Tongue (tissue), 2 donors: ENCODE measurements around the gene THUMPD1. TPM values are rescaled to one million over a fixed set of nuclear protein-coding genes. Genes with fewer than 3 reads are reported as not detected.
"Not testable (repeated sequence)": the region's sequence is repeated elsewhere in the genome, so short reads cannot be mapped to it uniquely, and the experiment has no call there.

ENCODE experiments used
- DNase-seq: peaks from one replicate; pipeline ENCODE4 v3.0.0-alpha.2; 2015
- total RNA-seq: library from RNA; depleted of rRNA; stranded (reverse); fragments of >200 nt; gene quantifications from one replicate; pipeline ENCODE4 v1.2.3, GENCODE V29; 2014

The THUMPD1 gene
- total RNA-seq, 1 donor from 2014 or later, result 80.7 TPM

DNA sequence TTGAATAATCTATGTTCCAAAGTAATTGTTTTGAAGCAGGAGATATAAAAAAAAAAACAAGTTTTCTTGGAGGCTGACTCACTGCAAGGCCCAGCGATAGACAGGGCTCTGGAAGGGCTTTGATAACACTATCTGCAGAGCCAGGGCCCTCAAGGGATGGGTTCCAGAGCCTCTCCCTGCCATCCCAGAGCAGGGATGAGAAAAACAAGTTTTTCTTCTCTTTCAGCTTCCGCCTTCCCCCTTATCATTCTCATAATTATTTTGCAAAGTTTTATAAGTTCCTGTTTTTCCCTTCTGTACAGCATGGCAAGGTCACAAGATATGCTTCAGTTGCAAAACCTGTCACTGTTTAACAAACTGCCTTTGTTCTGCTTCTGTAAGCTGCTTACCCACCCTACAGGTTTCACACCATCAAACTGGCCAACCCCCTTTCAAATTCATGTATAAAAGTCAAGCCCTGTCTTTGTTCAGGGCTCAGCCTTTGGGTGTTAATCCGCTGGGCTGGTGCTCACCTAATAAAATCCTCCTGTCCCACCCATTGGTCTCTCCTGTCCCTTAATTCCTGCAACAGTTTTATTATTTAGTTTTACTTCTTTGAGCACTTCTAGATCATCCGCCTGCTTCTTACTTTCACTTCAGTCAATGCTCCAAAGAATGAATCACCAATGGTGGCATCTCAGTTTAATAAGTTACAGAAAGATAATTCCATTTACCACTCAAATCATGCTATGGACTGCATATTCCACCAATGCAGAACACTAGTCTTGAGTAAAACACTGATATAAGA, 5.6 kb upstream of the THUMPD1 start:
- no peak for DNase-seq

DNA sequence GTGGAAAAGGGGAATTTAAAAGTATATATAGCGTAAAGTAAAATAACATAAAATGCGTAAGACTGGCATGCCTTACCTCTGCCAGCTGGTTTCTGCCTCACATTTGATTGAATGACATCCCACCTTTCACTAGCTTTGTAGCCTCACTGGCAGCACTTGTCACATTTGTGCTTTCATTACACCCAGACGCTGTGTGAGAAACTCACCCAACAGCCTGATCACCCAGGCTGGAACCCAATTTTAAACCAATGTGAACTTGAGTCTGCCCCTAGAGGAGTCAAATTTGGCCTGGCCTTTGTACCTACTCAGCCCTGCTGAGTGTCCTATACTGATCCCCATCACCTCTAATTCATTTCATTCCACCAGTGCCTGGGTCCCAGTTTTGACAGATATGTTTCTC, 4.8 kb upstream of the THUMPD1 start:
- DNase-seq, result no peak

DNA sequence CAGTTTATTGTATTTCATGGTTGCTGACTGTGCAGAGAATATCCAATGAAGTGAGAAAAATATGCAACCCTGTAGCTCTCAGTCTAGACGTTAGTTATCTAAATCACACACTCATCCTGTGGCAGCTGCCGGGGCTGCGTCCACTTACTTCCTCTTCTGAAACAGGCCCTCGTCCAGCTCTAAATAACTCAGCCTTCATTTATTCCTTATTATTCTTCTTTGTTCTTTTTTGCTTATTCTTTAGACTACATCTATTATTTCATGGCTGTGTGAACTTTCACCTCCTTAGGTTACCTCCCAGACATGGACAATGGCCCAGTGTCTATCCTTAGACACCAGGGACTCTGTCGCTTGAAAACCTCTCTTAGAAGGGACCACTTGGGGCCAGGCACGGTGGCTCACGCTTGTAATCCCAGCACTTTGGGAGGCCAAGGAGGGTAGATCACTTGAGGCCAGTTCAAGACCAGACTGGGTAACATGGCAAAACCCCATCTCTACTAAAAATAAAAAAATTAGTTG, 3.4 kb upstream of the THUMPD1 start:
- DNase-seq, result no peak

DNA sequence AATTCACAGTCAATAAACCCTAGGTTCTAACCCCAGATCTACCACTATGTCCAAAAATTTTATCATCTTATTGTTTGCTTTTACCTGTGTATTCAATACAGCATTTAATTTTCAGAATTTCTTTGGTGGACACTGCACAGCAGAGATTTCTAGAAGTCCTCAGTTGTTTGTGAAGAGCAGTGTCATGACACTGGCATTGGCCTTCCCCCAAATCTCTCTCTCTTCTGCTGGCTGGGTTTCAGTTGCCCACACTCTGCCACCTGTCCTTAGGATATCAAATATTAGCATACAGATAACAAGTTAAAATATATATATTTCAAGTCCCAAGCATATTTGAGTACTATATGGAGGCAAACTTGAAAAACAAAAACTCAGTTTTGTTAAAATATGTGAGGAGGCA, 2.0 kb upstream of the THUMPD1 start:
- DNase-seq, result no peak

DNA sequence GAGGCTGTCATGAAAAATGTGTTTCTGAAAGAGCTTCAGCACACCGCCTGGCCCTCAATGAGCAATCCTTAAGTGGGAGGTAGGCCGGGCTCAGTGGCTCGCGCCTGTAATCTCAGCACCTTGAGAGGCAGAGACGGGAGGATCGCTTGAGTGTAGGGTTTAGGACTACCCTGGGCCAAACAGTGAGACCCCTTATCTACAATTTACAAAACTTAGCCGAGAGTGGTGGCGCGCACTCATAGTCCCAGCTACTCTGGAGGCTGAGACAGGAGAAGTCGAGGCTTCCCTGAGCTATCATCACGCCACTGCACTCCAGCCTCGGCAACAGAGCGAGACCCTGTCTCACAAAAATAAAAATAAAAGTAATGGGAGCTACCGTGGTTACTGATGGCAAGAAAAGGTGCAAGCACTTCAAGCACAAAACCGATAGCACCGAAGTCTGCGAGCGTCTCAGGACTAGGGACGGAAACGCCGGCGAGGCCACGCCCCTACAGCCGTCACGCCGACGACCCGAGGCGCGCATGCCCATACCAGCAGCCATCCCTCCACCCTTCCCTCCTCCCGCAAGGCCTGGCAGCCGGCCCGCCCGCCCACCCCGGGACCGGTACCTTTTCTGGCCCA, 607 bp downstream of the THUMPD1 start:
- DNase-seq, result peak; percentile 91

DNA sequence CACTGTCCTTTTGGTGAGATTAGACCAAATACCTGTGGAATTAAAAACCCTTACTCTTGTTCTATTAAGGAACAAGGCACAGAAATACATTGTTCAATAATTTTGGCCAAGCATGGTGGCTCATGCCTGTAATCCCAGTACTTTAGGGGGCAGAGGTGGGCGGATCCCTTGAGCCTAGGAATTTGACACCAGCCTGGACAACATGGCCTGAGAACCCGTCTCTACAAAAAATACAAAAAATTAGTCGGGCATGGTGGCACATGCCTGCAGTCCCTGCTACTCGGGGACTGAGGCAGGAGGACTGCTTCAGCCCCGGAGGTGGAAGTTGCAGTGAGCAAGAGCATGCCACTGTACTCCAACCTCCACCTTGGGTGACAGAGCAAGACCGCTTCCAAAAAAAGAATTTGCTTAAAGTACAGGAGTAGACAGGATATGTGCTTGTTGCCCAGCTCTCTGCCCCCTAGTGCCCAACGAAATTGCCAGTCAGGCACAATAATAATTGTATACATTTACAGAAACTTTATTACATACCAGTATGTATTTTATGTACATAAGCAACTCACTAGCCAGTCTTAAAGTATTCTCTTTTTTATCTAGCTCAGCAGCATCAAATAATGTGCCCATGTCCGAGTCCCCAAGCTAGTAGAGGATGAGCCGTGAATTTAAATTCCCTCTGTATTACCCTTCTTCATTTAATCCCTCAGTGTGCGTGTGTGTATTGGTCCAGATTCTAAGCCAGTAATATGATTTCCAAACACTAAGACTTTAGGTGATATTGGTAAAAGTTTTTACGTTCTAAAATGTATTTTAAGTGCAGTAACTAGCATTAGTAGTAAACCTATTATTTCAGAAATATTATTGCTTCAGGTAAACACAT, 1.4 kb downstream of the THUMPD1 start:
- DNase-seq, result no peak

DNA sequence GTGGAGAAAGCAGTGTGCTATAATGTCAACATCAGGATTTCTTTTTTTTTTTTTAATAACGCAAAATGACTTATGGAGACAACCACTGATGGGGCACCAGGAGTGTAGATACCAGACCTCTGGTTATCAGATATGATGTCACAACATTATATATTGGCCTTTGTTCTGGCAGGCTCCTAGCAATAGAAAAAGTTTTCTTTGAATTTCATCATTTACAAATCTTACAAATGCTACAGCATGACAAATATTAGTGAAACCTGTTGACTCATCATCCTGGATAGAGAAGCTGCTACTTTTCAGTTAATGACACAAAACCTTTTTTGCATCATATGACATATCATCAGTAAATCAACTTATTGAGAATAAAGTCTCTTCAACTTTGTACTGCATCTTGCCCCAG, 6.1 kb downstream of the THUMPD1 start:
- no peak for DNase-seq

DNA sequence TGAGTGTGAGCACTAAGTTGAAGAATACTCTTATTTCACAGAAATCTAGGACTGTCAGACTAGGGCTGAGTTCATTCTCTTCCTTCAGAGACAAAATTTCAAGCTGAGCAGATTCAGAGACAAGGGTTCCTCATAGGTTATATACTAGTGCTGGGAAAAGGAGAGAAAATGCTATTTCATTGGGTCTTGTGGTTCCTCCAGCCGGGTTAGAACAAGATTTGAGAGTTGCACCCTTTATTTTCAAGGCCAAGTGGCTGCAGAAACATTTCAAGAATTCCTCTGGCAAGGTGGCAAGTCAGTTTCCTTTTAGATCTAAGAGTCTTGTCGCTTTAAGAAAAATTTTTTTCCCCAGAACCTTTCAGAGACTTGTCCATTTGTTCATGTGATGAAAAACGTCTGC, 6.8 kb downstream of the THUMPD1 start:
- DNase-seq, result no peak

DNA sequence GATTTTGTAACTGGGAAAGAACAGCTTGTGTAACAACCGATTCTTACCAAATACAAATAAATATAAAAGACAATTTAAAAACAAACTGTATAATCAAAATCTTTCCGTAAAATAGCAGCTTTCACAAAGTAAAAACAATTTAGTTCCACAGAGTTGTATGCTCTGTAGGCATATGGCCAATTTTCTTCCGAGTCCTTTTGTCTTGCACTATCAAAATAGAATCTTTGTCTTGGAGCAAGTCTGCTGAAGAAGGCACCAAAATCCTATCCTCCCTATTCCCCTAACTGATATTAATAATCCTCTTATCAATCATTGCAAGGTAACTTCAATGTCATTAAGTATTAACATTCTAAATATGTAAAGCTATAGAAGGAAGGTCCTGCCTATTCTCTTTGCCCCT, 7.6 kb downstream of the THUMPD1 start:
- DNase-seq, result no peak

DNA sequence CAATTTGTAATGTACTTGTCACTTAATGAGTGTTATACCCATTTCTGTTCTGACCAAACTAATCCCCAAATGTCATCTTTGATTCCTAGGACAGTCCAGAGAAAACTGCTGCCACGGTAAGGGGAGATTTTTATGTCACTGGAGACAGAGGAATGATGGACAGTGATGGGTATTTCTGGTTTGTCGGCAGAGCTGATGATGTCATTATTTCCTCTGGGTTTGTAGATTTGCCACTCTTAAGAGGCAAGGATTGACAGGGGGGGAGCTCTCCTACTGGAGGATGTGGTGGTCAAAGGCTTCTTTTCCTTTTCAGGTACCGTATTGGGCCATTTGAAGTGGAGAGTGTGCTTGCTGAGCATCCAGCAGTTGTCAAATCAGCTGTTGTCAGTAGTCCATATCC, 12.5 kb downstream of the THUMPD1 start:
- DNase-seq, result no peak

DNA sequence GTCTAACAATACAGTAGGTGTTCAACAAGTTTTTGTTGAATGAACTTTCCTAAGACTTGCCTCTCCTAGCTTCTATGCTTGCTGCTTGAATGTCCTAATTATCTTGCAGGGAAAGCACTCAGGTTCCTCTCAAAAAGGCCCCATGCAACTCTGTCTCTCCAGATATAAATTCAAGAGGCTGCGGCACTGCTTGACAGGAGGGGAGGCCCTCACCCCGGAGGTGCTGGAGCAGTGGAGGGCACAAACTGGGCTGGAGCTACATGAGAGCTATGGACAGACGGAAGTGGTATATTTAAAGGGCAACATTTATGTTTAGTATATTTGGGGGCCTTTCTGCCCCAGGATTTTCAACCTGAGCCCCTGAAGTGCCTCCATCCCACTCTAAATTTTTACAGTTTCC, 14.4 kb downstream of the THUMPD1 start:
- no peak for DNase-seq

DNA sequence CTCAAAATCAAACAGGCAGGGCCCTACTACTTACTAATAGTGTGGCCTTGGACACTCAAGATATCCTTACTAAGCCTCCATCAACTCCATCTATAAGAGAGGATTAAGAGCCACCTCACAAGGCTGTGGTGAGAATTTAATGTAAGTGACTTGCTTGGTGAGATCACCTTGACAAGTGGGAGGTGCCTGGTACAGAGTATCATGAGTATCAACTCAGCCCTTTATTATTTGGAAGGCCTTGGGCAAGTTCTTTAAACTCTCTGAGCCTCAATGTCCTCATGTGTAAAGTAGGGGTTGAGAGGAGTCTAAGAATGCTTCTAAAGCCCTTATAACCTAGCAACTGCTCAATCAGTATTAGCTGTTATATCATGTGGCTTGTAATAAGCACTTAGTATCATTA, 15.0 kb downstream of the THUMPD1 start:
- DNase-seq, result no peak

DNA sequence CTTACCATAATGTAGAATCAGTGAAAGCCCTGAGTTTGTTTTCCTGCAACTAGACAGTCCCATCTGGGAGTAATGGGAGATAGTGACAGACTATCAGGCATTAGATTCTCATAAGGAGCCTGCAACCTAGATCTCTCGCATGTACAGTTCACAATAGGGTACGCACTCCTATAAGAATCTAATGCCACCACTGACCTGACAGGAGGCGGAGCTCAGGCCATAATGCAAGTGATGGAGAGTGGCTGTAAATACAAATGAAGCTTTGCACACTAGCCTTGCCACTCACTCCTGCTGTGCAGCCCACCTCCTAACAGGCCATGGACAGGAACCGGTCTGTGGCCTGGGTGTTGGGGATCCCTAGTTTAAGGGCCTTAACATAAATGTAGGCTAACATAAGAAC, 21.4 kb downstream of the THUMPD1 start:
- DNase-seq, result no peak

DNA sequence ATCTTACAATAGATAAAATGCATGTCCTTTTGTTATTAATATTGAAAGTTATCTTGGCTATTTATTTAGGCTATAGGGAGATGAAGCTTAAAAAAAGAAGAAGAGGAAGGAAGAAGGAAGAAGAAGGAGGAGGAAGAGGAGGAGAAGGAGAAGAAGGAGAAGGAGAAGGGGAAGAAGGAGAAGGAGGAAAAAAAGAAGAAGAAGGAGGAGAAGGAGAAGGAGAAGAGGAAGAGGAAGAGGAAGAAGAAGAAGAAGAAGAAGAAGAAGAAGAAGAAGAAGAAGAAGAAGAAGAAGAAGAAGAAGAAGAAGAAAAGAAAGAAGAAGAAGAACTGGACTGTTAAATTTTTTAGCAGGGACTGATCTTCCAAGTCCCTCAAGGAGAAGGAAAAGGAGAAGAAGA, 23.9 kb downstream of the THUMPD1 start:
- DNase-seq, result not testable (repeated sequence)

DNA sequence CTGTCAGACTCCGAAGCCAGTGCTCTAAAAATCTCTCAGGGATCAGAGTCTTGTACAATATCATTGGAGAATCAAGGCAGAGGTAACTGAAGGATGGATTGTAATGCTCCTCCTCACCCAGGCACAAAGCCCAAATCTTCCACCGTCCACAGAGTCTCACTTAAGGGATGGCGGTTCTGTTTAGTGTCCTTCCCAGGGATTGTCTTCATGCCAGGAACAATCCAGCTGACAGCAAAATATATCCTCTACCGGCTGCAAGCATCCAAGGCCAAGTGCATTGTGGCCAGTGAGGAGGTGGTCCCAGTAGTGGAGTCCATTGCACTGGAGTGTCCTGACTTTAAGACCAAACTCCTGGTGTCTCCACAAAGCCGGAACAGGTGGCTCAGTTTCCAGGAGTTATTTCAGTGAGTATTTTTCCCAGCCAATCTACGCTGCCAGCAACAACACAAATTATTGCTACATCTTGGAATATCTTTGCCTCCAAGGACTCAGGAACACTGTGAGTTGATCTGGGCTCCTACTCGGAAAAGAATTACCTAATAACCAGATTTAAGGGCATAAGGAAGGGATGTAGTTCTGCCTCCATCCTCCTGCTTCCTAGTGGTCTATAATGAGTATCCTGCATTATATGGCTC, 30.2 kb downstream of the THUMPD1 start:
- DNase-seq, result peak; percentile 17

DNA sequence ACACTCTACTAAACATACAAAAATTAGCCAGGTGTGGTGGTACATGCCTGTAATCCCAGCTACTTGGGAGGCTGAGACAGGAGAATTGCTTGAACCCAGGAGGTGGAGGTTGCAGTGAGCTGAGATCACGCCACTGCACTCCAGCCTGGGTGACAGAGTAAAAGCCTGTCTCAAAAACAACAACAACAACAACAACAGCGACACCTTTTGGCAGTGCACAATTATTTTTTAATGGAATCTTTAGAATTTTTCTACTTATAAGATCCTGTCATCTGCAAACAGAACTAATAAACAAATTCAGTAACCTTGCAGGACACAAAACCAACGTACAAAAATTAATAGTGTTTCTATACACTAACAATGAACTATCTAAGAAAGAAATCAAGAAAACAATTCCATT, 33.5 kb downstream of the THUMPD1 start:
- DNase-seq, result not testable (repeated sequence)

DNA sequence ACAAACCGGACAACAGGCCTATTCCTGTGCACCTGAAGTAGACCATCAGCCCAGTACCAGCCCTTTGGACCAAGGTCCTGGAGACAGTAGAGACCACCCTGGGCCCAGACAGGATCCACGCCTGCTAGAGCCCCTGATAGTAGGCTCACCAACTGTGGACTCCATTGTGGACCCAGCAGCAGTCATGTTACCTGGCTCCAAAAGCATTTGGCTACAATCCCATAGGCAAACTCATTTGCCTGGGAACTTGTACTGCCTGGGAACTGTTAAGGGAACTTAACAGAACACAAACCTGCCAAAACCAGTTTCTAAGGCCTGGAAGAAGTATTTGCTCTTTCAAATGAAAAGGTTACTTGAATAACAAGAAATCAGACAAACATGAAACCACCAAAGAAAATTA, 34.2 kb downstream of the THUMPD1 start:
- DNase-seq, result no peak

DNA sequence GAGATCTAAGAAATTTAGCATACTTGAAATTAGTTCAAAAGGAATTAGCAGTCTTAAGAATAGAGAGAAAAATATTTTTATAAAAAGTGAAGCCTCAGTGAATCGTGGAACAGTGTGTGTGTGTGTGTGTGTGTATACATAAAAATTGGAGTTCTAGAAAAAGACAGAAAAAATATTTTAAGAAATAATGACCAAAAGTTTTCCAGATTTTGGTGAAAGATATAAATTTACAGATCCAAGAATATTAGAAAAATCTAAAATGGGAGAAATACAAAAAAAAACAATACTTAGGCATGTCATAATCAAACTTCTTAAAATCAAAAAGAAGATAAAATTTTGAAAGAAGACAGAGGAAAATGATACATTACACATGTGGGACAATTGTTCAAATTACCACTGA, 35.6 kb downstream of the THUMPD1 start:
- DNase-seq, result not testable (repeated sequence)

DNA sequence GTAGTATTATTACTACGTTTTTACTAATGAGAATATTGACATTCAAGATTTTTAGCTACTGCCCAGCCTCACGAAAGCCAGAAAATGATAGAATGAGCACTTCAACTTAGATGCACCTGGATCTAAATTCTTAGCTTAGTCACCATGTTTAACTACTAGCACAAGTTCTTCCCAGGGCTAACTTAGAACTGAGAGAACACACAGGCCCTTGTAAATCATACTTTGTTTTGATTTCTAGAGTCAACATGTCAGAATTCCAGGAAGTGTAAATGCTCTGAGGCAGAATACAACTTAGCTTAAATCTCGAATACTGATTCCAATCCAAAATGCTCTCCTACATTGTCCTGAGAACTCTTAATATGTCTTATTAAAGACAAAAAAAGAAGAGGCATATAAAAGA, 37.3 kb downstream of the THUMPD1 start:
- no peak for DNase-seq

DNA sequence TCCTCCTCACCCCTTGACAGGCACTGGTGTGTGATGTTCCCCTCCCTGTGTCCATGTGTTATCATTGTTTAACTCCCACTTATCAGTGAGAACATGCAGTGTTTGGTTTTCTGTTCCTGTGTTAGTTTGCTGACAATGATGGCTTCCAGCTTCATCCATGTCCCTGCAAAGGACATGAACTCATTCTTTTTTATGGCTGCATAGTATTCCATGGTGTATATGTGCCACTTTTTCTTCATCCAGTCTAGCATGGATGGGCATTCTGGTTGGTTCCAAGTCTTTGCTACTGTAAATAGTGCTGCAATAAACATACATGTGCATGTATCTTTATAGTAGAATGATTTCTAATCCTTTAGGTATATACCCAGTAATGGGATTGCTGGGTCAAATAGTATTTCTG, 39.9 kb downstream of the THUMPD1 start:
- not testable (repeated sequence) for DNase-seq

DNA sequence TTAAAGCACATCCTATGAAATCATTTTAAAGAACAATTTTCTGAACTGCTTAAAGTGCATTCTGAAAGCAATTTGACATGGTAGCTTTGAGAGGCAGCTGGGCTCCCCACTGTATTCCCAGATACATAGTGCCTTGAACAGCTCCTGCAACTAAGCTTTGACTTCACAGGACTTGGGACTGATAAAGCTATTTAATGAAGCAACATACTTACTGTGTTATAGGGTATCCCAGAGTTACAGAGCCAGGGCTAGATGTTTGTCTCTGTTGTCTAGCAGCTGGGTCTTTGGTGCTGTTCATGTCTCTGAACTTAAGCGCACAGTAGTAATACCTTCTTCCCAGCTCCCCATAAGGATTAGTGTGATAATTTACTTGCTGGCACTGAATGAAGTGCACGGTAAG, 45.0 kb downstream of the THUMPD1 start:
- no peak for DNase-seq

DNA sequence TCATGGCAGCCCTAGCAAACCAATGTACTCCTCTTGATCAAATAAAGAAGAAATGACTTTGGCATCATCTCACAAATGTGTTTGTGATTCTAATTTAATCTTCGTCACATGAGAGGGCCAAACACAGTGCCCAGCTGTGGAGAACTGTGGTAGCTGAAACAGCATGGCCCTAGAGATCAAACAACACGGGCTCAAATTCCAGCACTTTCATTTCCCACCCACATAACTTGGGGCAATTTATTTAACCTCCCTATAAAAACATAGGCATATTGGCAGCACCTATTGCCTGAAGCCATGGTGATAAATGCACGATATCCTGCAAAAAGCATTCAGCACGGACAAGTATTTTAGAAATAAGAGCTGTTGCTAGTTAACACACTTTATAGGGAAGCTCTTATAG, 46.6 kb downstream of the THUMPD1 start:
- no peak for DNase-seq
